Muscle layer of duodenum (tissue), 2 donors: Measurements from ENCODE around the gene USP48.

ENCODE experiments used
- H3K27ac ChIP-seq: one replicate; pipeline ENCODE4 v1.7.0; 2013; ENCODE audit warnings: mild to moderate bottlenecking, low read length
- H3K27me3 ChIP-seq: one replicate; pipeline ENCODE4 v1.7.0; 2013; ENCODE audit warnings: low read depth, mild to moderate bottlenecking, control low read depth, low read length
- H3K36me3 ChIP-seq, 2 donors: one replicate each; pipeline ENCODE4 v1.7.0; 2013; ENCODE audit warnings: low read length in 2 of 2, control low read depth in 1 of 2, mild to moderate bottlenecking in 1 of 2; ENCODE audit not compliant: insufficient read depth in 2 of 2, control insufficient read depth in 1 of 2
- H3K4me1 ChIP-seq, 2 donors: one replicate each; pipeline ENCODE4 v1.7.0; 2013; ENCODE audit warnings: low read length in 2 of 2, mild to moderate bottlenecking in 2 of 2, control low read depth in 1 of 2, moderate library complexity in 1 of 2; ENCODE audit not compliant: insufficient read depth in 2 of 2, control insufficient read depth in 1 of 2
- H3K4me3 ChIP-seq, 2 donors: one replicate each; pipeline ENCODE4 v1.7.0; 2013; ENCODE audit warnings: low read length in 2 of 2, low read depth in 1 of 2, mild to moderate bottlenecking in 1 of 2
- H3K9me3 ChIP-seq, 2 donors: one replicate each; pipeline ENCODE4 v1.7.0; 2013; ENCODE audit warnings: low read length in 2 of 2, control low read depth in 1 of 2, mild to moderate bottlenecking in 1 of 2; ENCODE audit not compliant: control insufficient read depth in 1 of 2
- donor health status: healthy.

USP48 gene

GRCh38 chr1:21742578-21742977 is 40.4 kb downstream of the USP48 start:
- H3K27me3 ChIP-seq = no peaks in the 10 kb centered on the region
- no peaks in the 10 kb centered on the region for H3K4me1 ChIP-seq
- peaks cover 17 to 19% of the 10 kb centered on the region in 2 donors for H3K36me3 ChIP-seq
- no peak overlapping the region for H3K4me3 ChIP-seq
- H3K9me3 ChIP-seq = no peaks in the 10 kb centered on the region
- no peak overlapping the region for H3K27ac ChIP-seq

- Histone ChIP-seq H3K4me1 (no peaks in the 10 kb centered on the region), H3K27me3 (no peaks in the 10 kb centered on the region), H3K4me3 (no peak overlapping the region), H3K27ac (no peak overlapping the region), H3K9me3 (no peaks in the 10 kb centered on the region), H3K36me3 (peaks cover 8 to 22% of the 10 kb centered on the region in 2 donors)
These were observed 41.7 kb downstream of the USP48 start for GRCh38 chr1:21741206-21741605.

- Histone ChIP-seq H3K4me3 (no peak overlapping the region), H3K27ac (no peak overlapping the region), H3K27me3 (no peaks in the 10 kb centered on the region), H3K4me1 (no peaks in the 10 kb centered on the region), H3K36me3 (peaks cover 29 to 35% of the 10 kb centered on the region in 2 donors), H3K9me3 (no peaks in the 10 kb centered on the region)
These were observed 46.1 kb downstream of the USP48 start for GRCh38 chr1:21736876-21737275.

GRCh38 chr1:21736011-21736410 is 46.9 kb downstream of the USP48 start:
- Histone ChIP-seq H3K9me3 (no peaks in the 10 kb centered on the region), H3K27ac (no peak overlapping the region), H3K4me3 (no peak overlapping the region), H3K27me3 (no peaks in the 10 kb centered on the region), H3K36me3 (peaks cover 23 to 35% of the 10 kb centered on the region in 2 donors), H3K4me1 (no peaks in the 10 kb centered on the region)

GRCh38 chr1:21734526-21734925 is 48.4 kb downstream of the USP48 start:
- H3K4me1 ChIP-seq = no peaks in the 10 kb centered on the region
- no peaks in the 10 kb centered on the region for H3K27me3 ChIP-seq
- H3K9me3 ChIP-seq = no peaks in the 10 kb centered on the region
- no peak overlapping the region for H3K27ac ChIP-seq
- no peak overlapping the region for H3K4me3 ChIP-seq
- H3K36me3 ChIP-seq = peaks cover 26 to 32% of the 10 kb centered on the region in 2 donors

- Histone ChIP-seq H3K4me1 (no peaks in the 10 kb centered on the region), H3K9me3 (no peaks in the 10 kb centered on the region), H3K27me3 (no peaks in the 10 kb centered on the region), H3K27ac (no peak overlapping the region), H3K36me3 (peaks cover 38 to 39% of the 10 kb centered on the region in 2 donors), H3K4me3 (no peak overlapping the region)
These were observed 50.3 kb downstream of the USP48 start for GRCh38 chr1:21732664-21733063.

GRCh38 chr1:21725748-21726392 is 57.1 kb downstream of the USP48 start:
- H3K27me3 ChIP-seq = no peaks in the 10 kb centered on the region

GRCh38 chr1:21724570-21724969 is 58.4 kb downstream of the USP48 start:
- no peak overlapping the region for H3K27ac ChIP-seq
- H3K36me3 ChIP-seq = peaks cover 26 to 37% of the 10 kb centered on the region in 2 donors
- H3K4me1 ChIP-seq = no peaks in the 10 kb centered on the region
- H3K27me3 ChIP-seq = no peaks in the 10 kb centered on the region
- H3K4me3 ChIP-seq = no peak overlapping the region
- no peaks in the 10 kb centered on the region for H3K9me3 ChIP-seq

More at GRCh38 chr1:21725748-21726392, 57.1 kb downstream of the USP48 start:
- H3K4me1 ChIP-seq = no peaks in the 10 kb centered on the region
- H3K36me3 ChIP-seq = peaks cover 25 to 26% of the 10 kb centered on the region in 2 donors
- no peak overlapping the region for H3K27ac ChIP-seq
- no peak overlapping the region for H3K4me3 ChIP-seq
- no peaks in the 10 kb centered on the region for H3K9me3 ChIP-seq

- H3K9me3 ChIP-seq = no peaks in the 10 kb centered on the region
- H3K27ac ChIP-seq = no peak overlapping the region
- H3K36me3 ChIP-seq = peaks cover 23 to 40% of the 10 kb centered on the region in 2 donors
- no peaks in the 10 kb centered on the region for H3K27me3 ChIP-seq
- H3K4me1 ChIP-seq = no peaks in the 10 kb centered on the region
- H3K4me3 ChIP-seq = no peak overlapping the region
These were observed 58.9 kb downstream of the USP48 start for GRCh38 chr1:21724098-21724497.

- no peaks in the 10 kb centered on the region for H3K27me3 ChIP-seq
- H3K4me3 ChIP-seq = no peak overlapping the region
- peaks cover 18 to 53% of the 10 kb centered on the region in 2 donors for H3K36me3 ChIP-seq
- H3K27ac ChIP-seq = no peak overlapping the region
- H3K4me1 ChIP-seq = no peaks in the 10 kb centered on the region
- no peaks in the 10 kb centered on the region for H3K9me3 ChIP-seq
These were observed 61.5 kb downstream of the USP48 start for GRCh38 chr1:21721295-21721985.

- H3K36me3 ChIP-seq = peaks cover 42 to 82% of the 10 kb centered on the region in 2 donors
- no peaks in the 10 kb centered on the region for H3K4me1 ChIP-seq
- no peaks in the 10 kb centered on the region for H3K27me3 ChIP-seq
- no peaks in the 10 kb centered on the region for H3K9me3 ChIP-seq
- no peak overlapping the region for H3K27ac ChIP-seq
- H3K4me3 ChIP-seq = no peak overlapping the region
These were observed 66.8 kb downstream of the USP48 start for GRCh38 chr1:21716169-21716568.
